ENCODE measurements around the gene WNT9A. TPM values are rescaled to one million over a fixed set of nuclear protein-coding genes. Genes with fewer than 3 reads are reported as not detected.
A peak's percentile ranks its signal among the peaks of the same experiment; 100 is the strongest.

Gene WNT9A
- total RNA-seq, 1 experiment from 2014 or later = 1.5 TPM

GRCh38 chr1:227961651-227962466 lies 14.1 kb upstream of the WNT9A start (continued):
- TF ChIP-seq ZNF425 (CRISPR knock-in tag; conservative IDR thresholded peaks at IDR 0.05) = no peak
- no peak for TF ChIP-seq USF2 (CRISPR knock-in tag; IDR thresholded peaks at IDR 0.05)
- no peak for TF ChIP-seq IRF2 (CRISPR knock-in tag; IDR thresholded peaks at IDR 0.05; ENCODE audit: borderline replicate concordance, low read depth)
- no peak for TF ChIP-seq RORB (CRISPR knock-in tag; IDR thresholded peaks at IDR 0.05)
- TF ChIP-seq ATF3 (CRISPR knock-in tag; conservative IDR thresholded peaks at IDR 0.05) = no peak
- TF ChIP-seq AFF4 (CRISPR knock-in tag; IDR thresholded peaks at IDR 0.05; ENCODE audit: borderline replicate concordance) = no peak
- no peak for TF ChIP-seq TP53 (CRISPR knock-in tag; IDR thresholded peaks at IDR 0.05)
- TF ChIP-seq TEAD4 (CRISPR knock-in tag; IDR thresholded peaks at IDR 0.05) = no peak
- TF ChIP-seq CBFB (CRISPR knock-in tag; IDR thresholded peaks at IDR 0.05; ENCODE audit: low read depth) = no peak

- Mint-ChIP-seq H3K9me3 (peaks cover 7% of the 10 kb centered on the region), H3K36me3 (no peaks in the 10 kb centered on the region), H3K4me3 (no peak overlapping the region), H3K27ac (no peak overlapping the region), H3K4me1 (no peaks in the 10 kb centered on the region), H3K27me3 (ENCODE audit: low read depth) (peaks cover 13% of the 10 kb centered on the region)
- peak; percentile 43; the same call in 1 of the 2 replicates for ATAC-seq
- ChIA-PET CTCF (interaction anchor here (0.6 to 1.4 kb wide), 4 partner anchors 32 to 513 kb away, joined by 3 to 7 read pairs (median 3); no protein-coding TSS in a partner anchor), POLR2A (no interaction called here)
- no peak for DNase-seq (ENCODE audit: low spot score)
- no peak for TF ChIP-seq ATF6 (CRISPR knock-in tag; IDR thresholded peaks at IDR 0.05)
- TF ChIP-seq IRF2 (CRISPR knock-in tag; IDR thresholded peaks at IDR 0.05; ENCODE audit: borderline replicate concordance, low read depth) = no peak
- TF ChIP-seq E2F5 (CRISPR knock-in tag; IDR thresholded peaks at IDR 0.05) = no peak
- no peak for TF ChIP-seq AR (CRISPR knock-in tag; IDR thresholded peaks at IDR 0.05)
- TF ChIP-seq E2F4 (CRISPR knock-in tag; IDR thresholded peaks at IDR 0.05; ENCODE audit: borderline replicate concordance, low read depth) = no peak
- TF ChIP-seq ZNF219 (CRISPR knock-in tag; IDR thresholded peaks at IDR 0.05; ENCODE audit: borderline replicate concordance) = no peak
- TF ChIP-seq FOXJ3 (CRISPR knock-in tag; IDR thresholded peaks at IDR 0.05; ENCODE audit: borderline replicate concordance) = no peak
- no peak for TF ChIP-seq FOXP4 (CRISPR knock-in tag; IDR thresholded peaks at IDR 0.05)
Observed at GRCh38 chr1:227959325-227959860, 11.7 kb upstream of the WNT9A start.
